Loucy (cell line): ENCODE data around the gene SPRR5.

Experiments
- H2AFZ ChIP-seq: fragments of 200-600 bp; sonication (generic); 2 replicates; pipeline ENCODE4 v1.6.0; 2016; ENCODE audit warnings: antibody characterized with exemption, mild to moderate bottlenecking, low read length, moderate library complexity
- H3F3A ChIP-seq: fragments of 200-600 bp; 2 replicates; pipeline ENCODE4 v1.6.0; 2016; ENCODE audit warnings: antibody characterized with exemption, low read depth, mild to moderate bottlenecking
- H3K27me3 ChIP-seq: fragments of 200-600 bp; sonication (generic); 2 replicates; pipeline ENCODE4 v1.6.1; 2014; ENCODE audit warnings: low read length, mild to moderate bottlenecking; ENCODE audit not compliant: insufficient read depth, poor library complexity, severe bottlenecking
- H3K36me3 ChIP-seq: fragments of 200-600 bp; sonication (generic); 2 replicates; pipeline ENCODE4 v1.6.1; 2016; ENCODE audit warnings: low read length; ENCODE audit not compliant: insufficient read depth
- H3K4me1 ChIP-seq: fragments of 200-600 bp; sonication (generic); 2 replicates; pipeline ENCODE4 v1.5.1; 2014; ENCODE audit warnings: low read length, mild to moderate bottlenecking; ENCODE audit not compliant: insufficient read depth, poor library complexity, severe bottlenecking
- H3K4me2 ChIP-seq: fragments of 200-600 bp; sonication (generic); 2 replicates; pipeline ENCODE4 v1.6.0; 2014; ENCODE audit warnings: antibody characterized with exemption, low read length, low read depth, mild to moderate bottlenecking; ENCODE audit not compliant: poor library complexity, severe bottlenecking
- H3K4me3 ChIP-seq: fragments of 200-600 bp; sonication (generic); 2 replicates; pipeline ENCODE4 v1.5.1; 2014; ENCODE audit warnings: low read length, mild to moderate bottlenecking, mixed read lengths; ENCODE audit not compliant: poor library complexity, severe bottlenecking
- H3K79me2 ChIP-seq: fragments of 200-600 bp; sonication (generic); 2 replicates; pipeline ENCODE4 v1.6.1; 2014; ENCODE audit warnings: low read length; ENCODE audit not compliant: insufficient read depth
- H3K9ac ChIP-seq: fragments of 200-600 bp; sonication (generic); 2 replicates; pipeline ENCODE4 v1.6.0; 2014; ENCODE audit warnings: mild to moderate bottlenecking, low read depth, low read length, moderate library complexity; ENCODE audit not compliant: poor library complexity, severe bottlenecking
- H3K9me2 ChIP-seq: fragments of 200-600 bp; sonication (generic); replicated peaks from 2 replicates; pipeline ENCODE4 v1.6.1; 2016; ENCODE audit warnings: low read depth, low read length, mixed read lengths
- H3K9me3 ChIP-seq: fragments of 200-600 bp; sonication (generic); 2 replicates; pipeline ENCODE4 v1.6.1; 2014; ENCODE audit warnings: mild to moderate bottlenecking, antibody characterized with exemption, low read length, low read depth; ENCODE audit not compliant: insufficient read depth
- H4K20me1 ChIP-seq: fragments of 200-600 bp; sonication (generic); 2 replicates; pipeline ENCODE4 v1.6.0; 2014; ENCODE audit warnings: antibody characterized with exemption, low read length, mild to moderate bottlenecking; ENCODE audit not compliant: insufficient read depth, poor library complexity, severe bottlenecking
- CTCF ChIP-seq: fragments of 200-600 bp; sonication (generic); conservative IDR thresholded peaks from 2 replicates; pipeline ENCODE4 v1.5.1; 2014; ENCODE audit warnings: mild to moderate bottlenecking, antibody characterized with exemption, low read length
- EZH2phosphoT487 ChIP-seq: fragments of 200-600 bp; IDR thresholded peaks from 2 replicates; pipeline ENCODE4 v1.6.1; 2018; ENCODE audit warnings: antibody characterized with exemption, mild to moderate bottlenecking, moderate library complexity, borderline replicate concordance

The SPRR5 gene

GRCh38 chr1:152961226-152961891, 14.4 kb downstream of the SPRR5 start:
- no peak overlapping the region for H3K4me2 ChIP-seq
- no peaks in the 10 kb centered on the region for H3K4me1 ChIP-seq
- no peaks in the 10 kb centered on the region for H4K20me1 ChIP-seq
- H3K4me3 ChIP-seq, result no peak overlapping the region
- H3K36me3 ChIP-seq, result no peaks in the 10 kb centered on the region
- H3K79me2 ChIP-seq, result no peaks in the 10 kb centered on the region
- no peaks in the 10 kb centered on the region for H3K9me3 ChIP-seq
- H3K9ac ChIP-seq, result no peak overlapping the region
- TF ChIP-seq CTCF (no peak), EZH2phosphoT487 (no peak)
- 0 out of 2 replicates have a peak overlapping the region, but pooled peaks have one; percentile 23 for H2AFZ ChIP-seq
- no peaks in the 10 kb centered on the region for H3K9me2 ChIP-seq
- H3K27me3 ChIP-seq, result no peaks in the 10 kb centered on the region
- no peaks in the 10 kb centered on the region for H3F3A ChIP-seq

- no peak overlapping the region for H2AFZ ChIP-seq
- no peaks in the 10 kb centered on the region for H3F3A ChIP-seq
- no peaks in the 10 kb centered on the region for H3K4me1 ChIP-seq
- H4K20me1 ChIP-seq, result no peaks in the 10 kb centered on the region
- no peaks in the 10 kb centered on the region for H3K36me3 ChIP-seq
- no peaks in the 10 kb centered on the region for H3K9me3 ChIP-seq
- no peak overlapping the region for H3K4me2 ChIP-seq
- no peak overlapping the region for H3K4me3 ChIP-seq
- H3K9me2 ChIP-seq, result no peaks in the 10 kb centered on the region
- TF ChIP-seq CTCF (no peak), EZH2phosphoT487 (no peak)
- no peaks in the 10 kb centered on the region for H3K79me2 ChIP-seq
- H3K27me3 ChIP-seq, result peaks cover 10% of the 10 kb centered on the region
- no peak overlapping the region for H3K9ac ChIP-seq
Observed at GRCh38 chr1:152962876-152963415, 15.9 kb downstream of the SPRR5 start.

GRCh38 chr1:152964536-152964935, 17.5 kb downstream of the SPRR5 start:
- H3K9me3 ChIP-seq, result no peaks in the 10 kb centered on the region
- H3K9me2 ChIP-seq, result no peaks in the 10 kb centered on the region
- TF ChIP-seq CTCF (no peak), EZH2phosphoT487 (no peak)
- no peaks in the 10 kb centered on the region for H3K36me3 ChIP-seq
- H3K4me2 ChIP-seq, result no peak overlapping the region
- H3K79me2 ChIP-seq, result no peaks in the 10 kb centered on the region
- H3K4me3 ChIP-seq, result no peak overlapping the region
- no peak overlapping the region for H2AFZ ChIP-seq
- H3F3A ChIP-seq, result no peaks in the 10 kb centered on the region
- no peaks in the 10 kb centered on the region for H3K4me1 ChIP-seq
- peaks cover 10% of the 10 kb centered on the region for H3K27me3 ChIP-seq
- H3K9ac ChIP-seq, result no peak overlapping the region
- H4K20me1 ChIP-seq, result no peaks in the 10 kb centered on the region
